ENCODE results near the gene PML. TPM values are rescaled to one million over a fixed set of nuclear protein-coding genes. Genes with fewer than 3 reads are reported as not detected.

Gene PML
- polyA plus RNA-seq, 1 of the 3 experiments (the other 2 are of a cell fraction) = 18.4 TPM

DNA sequence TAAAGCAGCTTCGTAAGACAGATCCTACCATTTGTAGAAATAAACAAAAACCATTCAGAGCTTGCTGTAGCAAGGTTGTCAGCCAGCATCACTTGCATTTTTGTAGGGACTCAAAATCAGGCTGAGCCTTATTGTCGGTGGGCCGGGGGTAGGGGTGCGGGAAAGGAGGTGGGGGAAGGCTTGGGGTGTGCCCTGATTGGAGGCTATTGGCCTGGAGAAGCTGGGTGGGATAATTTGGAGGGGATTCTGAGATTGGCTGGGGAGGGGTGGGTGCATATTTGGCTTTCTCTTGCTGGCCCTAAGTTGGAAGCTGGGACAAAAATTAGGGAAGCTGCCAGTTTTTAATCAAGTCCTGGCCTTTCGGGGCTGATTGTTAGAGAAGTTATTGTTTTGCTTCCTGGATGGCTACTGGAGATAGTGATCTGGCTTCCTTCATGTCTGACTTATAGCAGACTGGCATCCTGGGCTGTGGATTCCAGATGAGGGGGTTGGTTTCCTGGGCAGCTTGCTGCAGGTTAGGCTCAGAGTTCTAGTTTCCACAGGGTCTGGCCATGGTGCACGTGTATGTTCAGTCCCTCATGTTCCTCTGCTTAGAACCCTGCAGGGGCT, 25.3 kb upstream of the PML start (continued):
- TF ChIP-seq, protein P1, sequence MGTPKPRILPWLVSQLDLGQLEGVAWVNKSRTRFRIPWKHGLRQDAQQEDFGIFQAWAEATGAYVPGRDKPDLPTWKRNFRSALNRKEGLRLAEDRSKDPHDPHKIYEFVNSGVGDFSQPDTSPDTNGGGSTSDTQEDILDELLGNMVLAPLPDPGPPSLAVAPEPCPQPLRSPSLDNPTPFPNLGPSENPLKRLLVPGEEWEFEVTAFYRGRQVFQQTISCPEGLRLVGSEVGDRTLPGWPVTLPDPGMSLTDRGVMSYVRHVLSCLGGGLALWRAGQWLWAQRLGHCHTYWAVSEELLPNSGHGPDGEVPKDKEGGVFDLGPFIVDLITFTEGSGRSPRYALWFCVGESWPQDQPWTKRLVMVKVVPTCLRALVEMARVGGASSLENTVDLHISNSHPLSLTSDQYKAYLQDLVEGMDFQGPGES (IDR thresholded peaks at IDR 0.05; ENCODE audit: low read depth, low read length) = no peak
- TF ChIP-seq NRF1 (IDR thresholded peaks at IDR 0.05; ENCODE audit: low read depth, low read length) = no peak
- TF ChIP-seq RXRA (IDR thresholded peaks at IDR 0.05; ENCODE audit: borderline replicate concordance, low read depth) = no peak

DNA sequence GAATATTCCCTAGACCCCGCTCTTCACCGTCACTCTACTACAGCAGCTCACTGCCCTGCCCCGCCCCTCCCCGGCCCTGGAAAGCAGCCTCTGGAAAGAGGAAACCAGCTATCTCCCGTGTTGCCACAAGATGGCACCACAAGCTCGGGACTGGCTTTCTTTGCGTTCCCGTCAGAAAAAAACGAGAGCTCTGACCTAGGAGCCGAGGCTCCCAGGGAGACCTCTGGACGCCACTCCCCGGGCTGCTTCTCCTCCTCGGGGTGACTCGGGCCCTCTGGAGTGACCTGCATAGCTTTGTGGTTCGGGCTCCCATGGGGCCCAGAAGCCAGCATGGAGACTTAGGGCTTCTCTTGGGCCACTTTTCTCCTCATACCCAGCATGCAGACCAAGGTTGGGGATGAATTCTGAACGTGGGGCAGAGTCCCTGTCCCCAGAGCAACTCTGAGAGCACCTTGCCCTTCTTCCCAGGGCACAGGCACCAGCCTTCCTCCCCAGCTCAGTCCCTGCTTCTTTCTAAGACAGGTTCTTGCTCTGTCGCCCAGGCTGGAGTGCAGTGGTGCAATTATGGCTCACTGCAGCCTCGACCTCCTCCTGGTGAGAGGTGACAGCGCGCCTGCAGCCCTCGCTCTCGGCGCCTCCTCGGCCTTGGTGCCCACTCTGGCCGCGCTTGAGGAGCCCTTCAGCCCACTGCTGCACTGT, 21.4 kb upstream of the PML start:
- H3K4me2 ChIP-seq = peak overlapping the region; percentile 73
- peaks cover 8 to 10% of the 10 kb centered on the region in 2 experiments; a peak in 2 of 4 replicates for H3K4me1 ChIP-seq (ENCODE audit: control insufficient read depth in 1 of 2, insufficient read depth in 2 of 2, low read depth in 1 of 2, low read length in 1 of 2)
- no peaks in the 10 kb centered on the region for H3K9me3 ChIP-seq
- H3K9ac ChIP-seq = no peak overlapping the region
- H3K36me3 ChIP-seq (replicated peaks in 1 of 2; ENCODE audit: control insufficient read depth in 1 of 2, insufficient read depth in 2 of 2, low read length in 1 of 2) = no peaks in the 10 kb centered on the region
- no peaks in the 10 kb centered on the region for H4K20me1 ChIP-seq (ENCODE audit: insufficient read depth)
- no peak overlapping the region for H3K27ac ChIP-seq (ENCODE audit: low read depth in 2 of 2, low read length in 1 of 2)
- no peaks in the 10 kb centered on the region for H3K79me2 ChIP-seq (ENCODE audit: insufficient read depth)
- POLR2A ChIA-PET = interaction anchor here (2.0 kb wide), 1 partner anchor 22 kb away, joined by 6 read pairs; no protein-coding TSS in a partner anchor
- DNase-seq = peak; percentile 93
- H2AFZ ChIP-seq (ENCODE audit: low read depth) = peak overlapping the region; percentile 87
- CTCF ChIA-PET = interaction anchor here (0.6 to 14.9 kb wide), 46 partner anchors 9 to 402 kb away, joined by 3 to 280 read pairs (median 4); partner anchors contain the start of genes PML, STOML1 and TBC1D21
- H3K27me3 ChIP-seq (ENCODE audit: insufficient read depth) = no peaks in the 10 kb centered on the region
- H3F3A ChIP-seq (replicated peaks; ENCODE audit: insufficient read depth) = peaks cover 12% of the 10 kb centered on the region
- 46% methylated on average over 19 of the region's 26 CpGs for WGBS (ENCODE audit: low lambda C conversion rate)
- H3K9me2 ChIP-seq = no peaks in the 10 kb centered on the region
- H3K4me3 ChIP-seq (ENCODE audit: low read depth in 2 of 2, low read length in 1 of 2) = peak overlapping the region in 1 of 2 experiments; percentile 50; a peak in 1 of 4 replicates
- TF ChIP-seq TEAD4 (IDR thresholded peaks at IDR 0.05; ENCODE audit: borderline replicate concordance, insufficient read depth) (no peak), FOXJ3 (CRISPR knock-in tag; IDR thresholded peaks at IDR 0.05) (no peak), USF2 (IDR thresholded peaks at IDR 0.05; ENCODE audit: borderline replicate concordance, low read depth, low read length) (no peak), RFX5 (IDR thresholded peaks at IDR 0.05; ENCODE audit: low read length) (0 out of 2 replicates have a peak, but pooled peaks have one; percentile 17), TAF1 (IDR thresholded peaks at IDR 0.05; ENCODE audit: borderline replicate concordance, low read depth, low read length) (no peak), JUND (IDR thresholded peaks at IDR 0.05) (no peak), CHD2 (IDR thresholded peaks at IDR 0.05; ENCODE audit: low read length, partially characterized antibody) (peak; percentile 39), POLR2AphosphoS5 (IDR thresholded peaks at IDR 0.05; ENCODE audit: low read depth, low read length) (no peak), FOXM1 (IDR thresholded peaks at IDR 0.05; ENCODE audit: low read depth) (no peak), GATA2 (CRISPR knock-in tag; IDR thresholded peaks at IDR 0.05) (no peak), RCOR1 (IDR thresholded peaks at IDR 0.05; ENCODE audit: low read length) (no peak), SIN3A (IDR thresholded peaks at IDR 0.05; ENCODE audit: borderline replicate concordance, low read depth, low read length) (no peak), MXI1 (IDR thresholded peaks at IDR 0.05; ENCODE audit: low read depth, low read length) (no peak), REST (IDR thresholded peaks at IDR 0.05; ENCODE audit: low read depth, low read length) (no peak), SMC3 (IDR thresholded peaks at IDR 0.05; ENCODE audit: low read depth, low read length) (peak; percentile 94), RXRA (IDR thresholded peaks at IDR 0.05; ENCODE audit: borderline replicate concordance, low read depth) (no peak), YY1 (IDR thresholded peaks at IDR 0.05; ENCODE audit: low read depth) (no peak), RAD21 (IDR thresholded peaks at IDR 0.05; ENCODE audit: low read length) (peak; percentile 97), MAX (IDR thresholded peaks at IDR 0.05; ENCODE audit: low read depth) (no peak), GABPA (IDR thresholded peaks at IDR 0.05; ENCODE audit: low read depth) (no peak), NFIC (IDR thresholded peaks at IDR 0.05; ENCODE audit: borderline replicate concordance) (no peak), TCF12 (IDR thresholded peaks at IDR 0.05) (no peak), PBX3 (IDR thresholded peaks at IDR 0.05) (no peak)
